Measurements from ENCODE around the gene ACTR10.

ACTR10 gene

DNA sequence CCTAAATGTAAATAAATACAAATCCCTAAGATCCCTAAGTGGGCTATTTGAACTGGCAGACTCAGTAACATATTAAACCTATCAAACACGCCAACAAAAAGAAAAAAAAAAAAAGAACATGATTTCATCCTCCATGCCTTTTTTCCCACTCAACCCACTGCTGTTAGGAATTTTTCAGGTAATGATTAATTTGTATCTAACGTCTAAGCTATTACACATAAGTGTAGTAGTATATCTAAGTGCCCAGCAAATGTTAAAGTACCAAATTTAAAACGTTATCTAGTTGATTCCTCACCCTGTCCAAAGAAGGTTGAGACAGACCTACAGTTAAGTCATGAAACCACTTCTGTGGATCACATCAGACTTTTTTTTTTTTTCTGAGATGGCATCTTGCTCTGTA is 82.0 kb downstream of the ACTR10 start:
- H3K4me1 Mint-ChIP-seq, result peaks cover 23 to 59% of the 10 kb centered on the region in 2 donors
- no peaks in the 10 kb centered on the region for H3K27me3 Mint-ChIP-seq
- H3K36me3 Mint-ChIP-seq, result peaks cover 34 to 54% of the 10 kb centered on the region in 2 donors
- H3K4me3 Mint-ChIP-seq, result peak overlapping the region; percentile 6 to 43
- ATAC-seq (replicated peaks) (no peak), DNase-seq (no peak)
- H3K27ac Mint-ChIP-seq, result peak overlapping the region; percentile 96
- H3K9me3 Mint-ChIP-seq, result peaks cover 0 to 1% of the 10 kb centered on the region in 2 donors

DNA sequence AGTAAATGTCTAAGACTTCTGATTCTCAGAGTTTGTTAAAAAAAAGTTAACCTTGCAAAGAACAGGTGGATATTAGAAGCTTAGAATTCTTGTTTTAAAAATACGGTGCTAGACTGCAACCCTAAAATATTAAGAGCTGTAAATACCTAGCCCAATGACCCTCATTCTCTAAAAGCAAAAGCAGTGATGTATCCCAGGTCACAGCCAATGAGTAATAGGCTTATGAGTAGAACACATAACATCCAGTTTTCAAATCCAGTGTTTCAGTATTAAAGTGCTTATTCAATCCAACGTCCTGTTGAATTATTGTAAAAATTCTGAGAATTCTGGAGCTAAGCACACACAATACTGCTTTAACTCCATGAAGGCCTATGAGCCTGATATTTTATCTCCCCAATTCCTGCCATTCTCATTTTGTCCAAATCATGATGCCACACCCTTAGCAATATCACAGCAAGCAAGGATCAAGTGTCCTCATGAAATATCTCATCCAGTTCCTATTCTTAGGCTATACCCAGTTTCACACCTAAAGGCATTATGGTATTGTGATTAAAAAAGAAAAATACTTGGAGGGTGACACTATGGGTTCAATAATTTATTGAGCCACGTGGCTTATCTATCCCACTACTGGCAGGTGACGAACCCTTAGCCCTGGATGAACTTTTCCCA is 83.1 kb downstream of the ACTR10 start:
- H3K27ac Mint-ChIP-seq, result no peak overlapping the region
- H3K36me3 Mint-ChIP-seq, result peaks cover 38 to 56% of the 10 kb centered on the region in 2 donors
- no peak for DNase-seq
- no peaks in the 10 kb centered on the region for H3K27me3 Mint-ChIP-seq
- peaks cover 0 to 1% of the 10 kb centered on the region in 2 donors for H3K9me3 Mint-ChIP-seq
- H3K4me3 Mint-ChIP-seq, result no peak overlapping the region
- H3K4me1 Mint-ChIP-seq, result peaks cover 26 to 59% of the 10 kb centered on the region in 2 donors
- ATAC-seq (replicated peaks), result no peak

DNA sequence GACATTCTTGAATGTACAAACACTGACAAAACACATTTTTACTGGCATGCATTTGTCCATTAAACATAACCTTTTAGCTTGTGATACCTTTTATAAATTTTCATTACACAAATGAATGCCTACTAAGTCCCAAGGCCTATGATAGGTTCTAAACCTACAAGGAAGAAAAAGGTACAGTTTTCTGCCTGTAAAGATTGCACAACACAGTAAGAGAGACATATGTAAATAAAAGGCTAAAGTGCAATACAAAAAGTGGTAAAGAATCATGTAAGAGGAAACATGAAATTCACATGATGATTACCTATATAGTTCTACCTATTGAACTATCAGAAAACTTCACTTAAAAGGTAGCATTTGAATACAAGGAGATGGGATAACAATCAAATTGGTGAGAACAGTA is 83.8 kb downstream of the ACTR10 start:
- ATAC-seq (replicated peaks), result no peak
- Mint-ChIP-seq H3K27me3 (no peaks in the 10 kb centered on the region), H3K4me1 (peaks cover 28 to 57% of the 10 kb centered on the region in 2 donors), H3K9me3 (peaks cover 0 to 1% of the 10 kb centered on the region in 2 donors), H3K4me3 (no peak overlapping the region), H3K27ac (no peak overlapping the region), H3K36me3 (peaks cover 40 to 55% of the 10 kb centered on the region in 2 donors)
- DNase-seq, result no peak

DNA sequence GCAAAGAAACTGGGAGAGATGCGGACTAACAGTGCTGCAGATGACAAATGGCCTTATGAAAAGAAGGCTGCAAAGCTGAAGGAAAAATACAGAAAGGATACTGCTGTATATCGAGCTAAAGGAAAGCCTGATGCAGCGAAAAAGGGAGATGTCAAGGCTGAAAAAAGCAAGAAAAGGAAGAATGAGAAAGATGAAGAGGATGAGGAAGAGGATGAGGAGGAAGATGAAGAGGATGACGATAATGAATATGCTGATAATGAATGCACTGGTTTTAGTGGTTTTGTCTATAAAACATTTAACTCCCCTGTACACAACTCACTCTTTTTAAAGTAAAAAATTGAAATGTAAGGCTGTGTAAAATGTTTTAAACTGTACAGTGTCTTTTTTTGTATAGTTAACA is 85.2 kb downstream of the ACTR10 start:
- Mint-ChIP-seq H3K27me3 (no peaks in the 10 kb centered on the region), H3K4me1 (peaks cover 34 to 55% of the 10 kb centered on the region in 2 donors), H3K9me3 (peaks cover 0 to under 1% of the 10 kb centered on the region in 2 donors), H3K27ac (no peak overlapping the region), H3K4me3 (no peak overlapping the region), H3K36me3 (peaks cover 35 to 55% of the 10 kb centered on the region in 2 donors)
- DNase-seq (no peak), ATAC-seq (replicated peaks) (no peak)
